ENCODE results near the gene KIF7.

- TF ChIP-seq, protein P1, sequence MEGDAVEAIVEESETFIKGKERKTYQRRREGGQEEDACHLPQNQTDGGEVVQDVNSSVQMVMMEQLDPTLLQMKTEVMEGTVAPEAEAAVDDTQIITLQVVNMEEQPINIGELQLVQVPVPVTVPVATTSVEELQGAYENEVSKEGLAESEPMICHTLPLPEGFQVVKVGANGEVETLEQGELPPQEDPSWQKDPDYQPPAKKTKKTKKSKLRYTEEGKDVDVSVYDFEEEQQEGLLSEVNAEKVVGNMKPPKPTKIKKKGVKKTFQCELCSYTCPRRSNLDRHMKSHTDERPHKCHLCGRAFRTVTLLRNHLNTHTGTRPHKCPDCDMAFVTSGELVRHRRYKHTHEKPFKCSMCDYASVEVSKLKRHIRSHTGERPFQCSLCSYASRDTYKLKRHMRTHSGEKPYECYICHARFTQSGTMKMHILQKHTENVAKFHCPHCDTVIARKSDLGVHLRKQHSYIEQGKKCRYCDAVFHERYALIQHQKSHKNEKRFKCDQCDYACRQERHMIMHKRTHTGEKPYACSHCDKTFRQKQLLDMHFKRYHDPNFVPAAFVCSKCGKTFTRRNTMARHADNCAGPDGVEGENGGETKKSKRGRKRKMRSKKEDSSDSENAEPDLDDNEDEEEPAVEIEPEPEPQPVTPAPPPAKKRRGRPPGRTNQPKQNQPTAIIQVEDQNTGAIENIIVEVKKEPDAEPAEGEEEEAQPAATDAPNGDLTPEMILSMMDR (conservative IDR thresholded peaks at IDR 0.05; ENCODE audit: low read depth, low read length), result no peak
- no peak for TF ChIP-seq SMC3 (IDR thresholded peaks at IDR 0.05; ENCODE audit: low read depth, low read length)
- no peak for TF ChIP-seq POLR2A (IDR thresholded peaks at IDR 0.05; ENCODE audit: low read depth, low read length)
- no peak for TF ChIP-seq FOS (IDR thresholded peaks at IDR 0.05; ENCODE audit: low read depth, low read length)
- no peak for TF ChIP-seq RCOR1 (IDR thresholded peaks at IDR 0.05; ENCODE audit: insufficient replicate concordance, low read length)
- no peak for TF ChIP-seq MAFK (IDR thresholded peaks at IDR 0.05; ENCODE audit: low read depth, low read length)
- no peak for TF ChIP-seq CEBPB (IDR thresholded peaks at IDR 0.05; ENCODE audit: low read depth, low read length)
- TF ChIP-seq NFE2L2 (IDR thresholded peaks at IDR 0.05; ENCODE audit: low read depth, low read length), result no peak
- TF ChIP-seq RAD21 (IDR thresholded peaks at IDR 0.05; ENCODE audit: low read length), result no peak
- TF ChIP-seq RFX5 (IDR thresholded peaks at IDR 0.05; ENCODE audit: low read depth, low read length), result no peak
- TF ChIP-seq, protein P2, sequence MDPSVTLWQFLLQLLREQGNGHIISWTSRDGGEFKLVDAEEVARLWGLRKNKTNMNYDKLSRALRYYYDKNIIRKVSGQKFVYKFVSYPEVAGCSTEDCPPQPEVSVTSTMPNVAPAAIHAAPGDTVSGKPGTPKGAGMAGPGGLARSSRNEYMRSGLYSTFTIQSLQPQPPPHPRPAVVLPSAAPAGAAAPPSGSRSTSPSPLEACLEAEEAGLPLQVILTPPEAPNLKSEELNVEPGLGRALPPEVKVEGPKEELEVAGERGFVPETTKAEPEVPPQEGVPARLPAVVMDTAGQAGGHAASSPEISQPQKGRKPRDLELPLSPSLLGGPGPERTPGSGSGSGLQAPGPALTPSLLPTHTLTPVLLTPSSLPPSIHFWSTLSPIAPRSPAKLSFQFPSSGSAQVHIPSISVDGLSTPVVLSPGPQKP (IDR thresholded peaks at IDR 0.05; ENCODE audit: borderline replicate concordance, low read depth, low read length), result no peak
- TF ChIP-seq USF2 (IDR thresholded peaks at IDR 0.05; ENCODE audit: low read depth, low read length), result no peak
- TF ChIP-seq BHLHE40 (IDR thresholded peaks at IDR 0.05; ENCODE audit: low read depth, low read length), result no peak
Observed at GRCh38 chr15:89674526-89674925, 19.3 kb upstream of the KIF7 start.
